SHP77 (cell line): Measurements from ENCODE around the gene AGTRAP.

Experiments used
- DNase-seq, 2 experiments: peaks; one replicate each; lab custom pipeline; 2025; lab: John Stamatoyannopoulos, UW

AGTRAP gene

GRCh38 chr1:11784256-11784992 lies 48.5 kb downstream of the AGTRAP start:
- no peak for DNase-seq

- peak; percentile 19 to 49 for DNase-seq
Observed at GRCh38 chr1:11784993-11785769, 49.2 kb downstream of the AGTRAP start.

GRCh38 chr1:11786168-11786567 lies 50.2 kb downstream of the AGTRAP start:
- no peak for DNase-seq

- no peak for DNase-seq
Observed at GRCh38 chr1:11787251-11787803, 51.4 kb downstream of the AGTRAP start.

- DNase-seq = no peak
Observed at GRCh38 chr1:11787804-11788436, 52.0 kb downstream of the AGTRAP start.

GRCh38 chr1:11788549-11789053 lies 52.7 kb downstream of the AGTRAP start:
- DNase-seq = no peak

GRCh38 chr1:11789126-11790067 lies 53.5 kb downstream of the AGTRAP start:
- no peak for DNase-seq

- no peak for DNase-seq
Observed at GRCh38 chr1:11790101-11790879, 54.4 kb downstream of the AGTRAP start.

- peak; percentile 13 to 48 for DNase-seq
Observed at GRCh38 chr1:11790880-11791715, 55.2 kb downstream of the AGTRAP start.

GRCh38 chr1:11792106-11792505 lies 56.2 kb downstream of the AGTRAP start:
- no peak for DNase-seq

- DNase-seq = no peak
Observed at GRCh38 chr1:11793819-11794218, 57.9 kb downstream of the AGTRAP start.

- DNase-seq = no peak
Observed at GRCh38 chr1:11794446-11795237, 58.7 kb downstream of the AGTRAP start.

- DNase-seq = no peak
Observed at GRCh38 chr1:11795238-11795890, 59.4 kb downstream of the AGTRAP start.

- DNase-seq = no peak
Observed at GRCh38 chr1:11796036-11796828, 60.3 kb downstream of the AGTRAP start.

- DNase-seq = no peak
Observed at GRCh38 chr1:11797525-11798216, 61.7 kb downstream of the AGTRAP start.

- DNase-seq = no peak
Observed at GRCh38 chr1:11799099-11799498, 63.2 kb downstream of the AGTRAP start.

- no peak for DNase-seq
Observed at GRCh38 chr1:11799896-11800295, 64.0 kb downstream of the AGTRAP start.
